CD4-positive, alpha-beta T cell treated with Interferon alpha-2 for 1 hour (primary cell): Measurements from ENCODE around the gene ASH1L.
"Not testable (repeated sequence)": the region's sequence is repeated elsewhere in the genome, so short reads cannot be mapped to it uniquely, and the experiment has no call there.

ENCODE experiments used
- DNase-seq, 2 donors: peaks; one replicate each; pipeline ENCODE4 v3.0.0-alpha.2; 2020 to 2022

ASH1L gene

GRCh38 chr1:155486952-155487351 is 75.7 kb downstream of the ASH1L start:
- DNase-seq: not testable (repeated sequence)

GRCh38 chr1:155485945-155486344 is 76.7 kb downstream of the ASH1L start:
- DNase-seq: no peak

- DNase-seq: no peak
Measured at GRCh38 chr1:155485222-155485621, 77.4 kb downstream of the ASH1L start.

GRCh38 chr1:155481741-155482241 is 80.8 kb downstream of the ASH1L start:
- no peak for DNase-seq

GRCh38 chr1:155479205-155479604 is 83.4 kb downstream of the ASH1L start:
- DNase-seq: no peak

GRCh38 chr1:155478270-155478852 is 84.2 kb downstream of the ASH1L start:
- no peak for DNase-seq

GRCh38 chr1:155474146-155474545 is 88.5 kb downstream of the ASH1L start:
- no peak for DNase-seq

- no peak for DNase-seq
Measured at GRCh38 chr1:155473151-155473821, 89.3 kb downstream of the ASH1L start.

GRCh38 chr1:155472491-155473083 is 90.0 kb downstream of the ASH1L start:
- no peak for DNase-seq

- DNase-seq: no peak
Measured at GRCh38 chr1:155471891-155472290, 90.7 kb downstream of the ASH1L start.

- no peak for DNase-seq
Measured at GRCh38 chr1:155471026-155471425, 91.6 kb downstream of the ASH1L start.

- no peak for DNase-seq
Measured at GRCh38 chr1:155466996-155467395, 95.6 kb downstream of the ASH1L start.

GRCh38 chr1:155466617-155466972 is 96.0 kb downstream of the ASH1L start:
- no peak for DNase-seq

- DNase-seq: no peak
Measured at GRCh38 chr1:155463865-155464650, 98.5 kb downstream of the ASH1L start.

GRCh38 chr1:155458111-155458510 is 104.5 kb downstream of the ASH1L start:
- DNase-seq: no peak

GRCh38 chr1:155457266-155457665 is 105.3 kb downstream of the ASH1L start:
- DNase-seq: no peak

GRCh38 chr1:155455588-155456195 is 106.9 kb downstream of the ASH1L start:
- no peak for DNase-seq

GRCh38 chr1:155454096-155454495 is 108.5 kb downstream of the ASH1L start:
- no peak for DNase-seq

- DNase-seq: no peak
Measured at GRCh38 chr1:155453141-155453540, 109.5 kb downstream of the ASH1L start.

- no peak for DNase-seq
Measured at GRCh38 chr1:155451199-155451598, 111.4 kb downstream of the ASH1L start.

GRCh38 chr1:155442431-155442830 is 120.2 kb downstream of the ASH1L start:
- DNase-seq: not testable (repeated sequence)

GRCh38 chr1:155437405-155437804 is 125.2 kb downstream of the ASH1L start:
- no peak for DNase-seq

- not testable (repeated sequence) for DNase-seq
Measured at GRCh38 chr1:155433831-155434389, 128.7 kb downstream of the ASH1L start.
